Activated CD4-positive, alpha-beta T cell treated with anti-CD3 and anti-CD28 coated beads, Interleukin-2, amount 50 U/mL, for 24 hours (primary cell): ENCODE measurements around the gene NBAS.
"Not testable (repeated sequence)": the region's sequence is repeated elsewhere in the genome, so short reads cannot be mapped to it uniquely, and the experiment has no call there.

Experiments
- DNase-seq, 2 donors: peaks; one replicate each; pipeline ENCODE4 v3.0.0-alpha.2; 2020; ENCODE audit warnings: low read depth in 1 of 2, low spot score in 1 of 2

The NBAS gene

GRCh38 chr2:15480552-15480951 is 80.6 kb downstream of the NBAS start:
- DNase-seq = no peak

DNA sequence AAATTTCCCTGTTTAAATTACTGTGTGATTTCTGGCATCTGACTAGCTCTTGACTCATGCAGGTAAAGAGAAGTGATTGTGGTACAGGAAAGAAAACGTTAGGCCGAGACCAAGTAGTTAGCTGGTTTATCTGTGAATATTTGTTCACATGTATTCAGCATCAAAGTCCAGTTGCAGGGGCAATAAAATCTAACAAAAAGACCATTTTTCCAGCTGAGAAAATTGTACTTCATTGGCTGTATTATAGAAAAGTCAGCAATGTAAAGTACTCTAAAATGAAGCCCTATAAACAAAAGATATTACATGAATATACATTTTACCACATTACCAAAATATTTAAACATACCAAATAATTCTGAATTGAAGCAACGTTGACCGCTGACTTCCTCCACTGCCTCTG is 88.3 kb downstream of the NBAS start:
- no peak for DNase-seq

DNA sequence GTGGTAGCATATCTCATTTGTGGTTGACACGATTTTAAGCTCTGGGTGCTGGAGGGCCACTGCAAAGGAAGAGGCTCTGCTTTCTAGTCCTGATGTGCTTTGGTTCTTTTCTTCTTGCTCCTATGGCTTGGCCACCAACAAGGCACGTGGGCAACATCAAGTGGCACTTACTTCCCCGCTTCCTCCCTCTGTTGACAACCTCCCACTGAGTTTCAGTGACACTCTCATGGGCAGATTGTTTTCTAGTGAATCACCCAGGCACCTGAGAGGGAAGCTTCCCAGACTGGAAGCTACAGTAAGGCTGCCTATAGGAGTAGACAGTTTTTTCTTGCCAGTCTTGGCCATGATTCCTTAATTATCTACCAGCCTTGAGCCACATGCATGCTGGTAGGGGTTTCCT is 89.0 kb downstream of the NBAS start:
- DNase-seq = no peak

DNA sequence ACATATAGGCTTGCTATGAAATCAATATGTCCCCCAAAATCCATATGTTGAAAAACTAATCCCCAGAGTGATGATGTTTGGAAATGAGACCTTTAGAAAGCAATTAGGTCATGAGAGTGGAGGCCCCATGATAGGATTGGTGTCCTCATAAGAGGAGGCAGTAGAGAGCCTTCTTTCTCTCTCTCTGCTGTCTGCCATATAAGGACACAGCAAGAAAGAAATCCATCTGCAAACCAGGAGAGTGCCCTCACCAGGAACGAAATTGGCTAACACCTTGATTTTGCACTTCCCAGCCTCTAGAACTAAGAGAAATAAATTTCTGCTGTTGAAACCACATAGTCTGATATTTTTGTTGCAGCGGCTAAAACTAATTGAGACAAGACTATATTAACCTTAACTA is 89.5 kb downstream of the NBAS start:
- DNase-seq = no peak

GRCh38 chr2:15460112-15460620 is 101.0 kb downstream of the NBAS start:
- DNase-seq = no peak

- no peak for DNase-seq
Measured at GRCh38 chr2:15458277-15458676, 102.9 kb downstream of the NBAS start.

GRCh38 chr2:15457868-15458267 is 103.3 kb downstream of the NBAS start:
- DNase-seq = no peak

- no peak for DNase-seq
Measured at GRCh38 chr2:15456352-15456751, 104.8 kb downstream of the NBAS start.

DNA sequence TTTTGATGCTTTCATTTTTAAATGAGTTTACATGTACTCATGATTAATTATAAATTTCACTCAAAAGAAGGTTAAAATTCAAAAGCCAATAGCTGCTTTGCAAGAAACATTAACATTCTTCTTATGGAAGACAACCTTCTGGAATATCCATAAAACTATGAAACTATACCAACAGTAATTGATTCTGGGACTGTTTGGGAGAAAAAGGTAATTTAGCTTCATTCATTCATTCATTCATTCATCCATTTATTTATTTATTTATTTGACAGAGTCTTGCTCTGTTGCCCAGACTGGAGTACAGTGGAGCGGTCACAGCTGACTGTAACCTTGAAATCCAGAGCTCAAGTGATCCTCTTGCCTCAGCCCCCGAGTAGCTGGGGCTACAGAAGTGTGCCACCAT is 110.3 kb downstream of the NBAS start:
- no peak for DNase-seq

DNA sequence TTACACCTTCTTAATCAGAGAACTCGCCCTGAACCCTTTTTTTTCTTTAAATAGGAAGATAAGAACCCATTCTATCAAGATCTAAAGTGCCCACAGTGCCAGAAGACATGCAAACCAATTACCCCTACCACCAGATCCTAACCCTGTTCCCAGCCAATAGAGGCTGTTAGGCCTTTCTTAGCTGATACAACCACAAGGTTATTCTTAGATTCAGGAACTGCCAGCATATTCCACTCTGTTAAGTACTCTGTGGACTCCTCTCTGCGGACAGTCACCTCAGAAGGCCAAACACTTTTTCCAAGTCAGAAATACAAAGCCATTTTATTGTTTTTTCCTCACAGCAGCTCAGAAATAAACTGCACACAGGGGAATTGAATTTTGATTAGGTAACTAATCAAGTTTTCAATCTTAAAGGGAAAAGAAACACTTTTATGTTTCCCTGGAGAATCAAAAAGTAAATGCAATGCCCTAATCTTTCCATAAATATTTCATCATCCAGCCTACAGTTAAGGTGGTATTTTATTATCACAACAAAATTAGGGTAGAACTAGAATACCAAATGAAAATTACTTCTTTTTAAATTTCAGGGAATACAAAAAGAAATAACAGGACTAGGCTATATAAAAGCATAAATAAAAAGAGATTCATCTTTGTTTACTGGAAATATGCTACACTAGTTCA is 111.4 kb downstream of the NBAS start:
- DNase-seq = no peak

DNA sequence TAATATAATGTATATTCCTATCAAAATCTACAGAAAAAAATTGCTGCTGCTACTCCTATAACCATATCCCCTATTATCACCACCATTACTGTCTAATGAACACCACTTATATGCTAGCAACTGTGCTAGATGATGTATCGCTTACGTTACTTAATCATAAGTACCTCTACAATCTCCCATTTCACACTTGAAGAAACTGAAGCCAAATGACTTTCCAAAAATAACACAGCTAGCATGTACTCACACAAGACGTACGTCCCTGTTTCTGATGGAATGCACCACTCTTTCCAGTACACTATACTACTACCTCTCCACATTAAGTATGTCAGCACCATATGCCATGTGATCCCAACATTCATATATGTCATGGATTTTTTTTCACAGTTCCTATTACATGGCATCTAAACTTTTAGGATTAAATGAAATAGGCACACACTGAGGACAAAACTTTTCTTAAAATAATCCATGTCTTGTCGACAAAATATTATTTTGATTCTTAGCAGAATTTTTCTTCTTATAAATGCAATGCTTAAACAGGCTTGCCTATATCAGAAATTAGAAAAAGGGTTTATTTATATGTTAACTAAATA is 112.8 kb downstream of the NBAS start:
- no peak for DNase-seq

DNA sequence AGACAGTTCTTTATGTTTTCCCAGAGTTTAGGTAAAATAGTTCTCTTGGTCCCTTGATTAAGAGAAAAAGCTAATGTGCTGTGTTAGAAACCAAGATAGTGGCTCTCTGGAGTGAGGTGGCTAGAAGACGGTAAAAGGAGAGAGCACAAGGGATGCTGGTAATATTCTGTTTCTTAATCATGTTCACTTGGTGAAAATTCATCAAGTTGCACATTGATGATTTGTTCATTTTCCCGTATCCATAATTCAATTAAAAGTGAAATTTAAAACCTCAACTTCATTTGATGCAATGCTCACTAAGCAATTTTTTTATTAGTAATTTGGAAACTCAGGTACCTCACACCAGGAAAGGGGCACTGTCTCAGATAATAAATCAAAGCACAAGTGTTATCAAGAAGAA is 113.8 kb downstream of the NBAS start:
- no peak for DNase-seq

DNA sequence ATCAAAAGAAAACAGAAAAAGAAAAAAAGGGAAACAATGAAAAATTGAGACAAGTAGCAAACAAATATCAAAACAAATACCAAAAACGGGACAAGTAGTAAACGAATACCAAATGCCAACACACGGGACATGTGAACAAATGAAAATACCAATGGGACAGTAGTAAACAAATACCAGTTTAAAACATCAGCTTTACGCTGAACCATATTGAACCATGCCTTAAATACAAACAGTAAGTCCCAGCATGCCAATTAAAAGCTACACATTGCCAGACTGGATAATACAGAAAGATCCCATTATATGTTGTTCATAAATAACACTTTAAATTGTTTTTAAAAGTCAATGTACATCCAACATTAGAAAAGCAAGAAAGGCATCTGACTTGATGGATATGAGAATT is 114.2 kb downstream of the NBAS start:
- DNase-seq = no peak

GRCh38 chr2:15445891-15446562 is 115.1 kb downstream of the NBAS start:
- no peak for DNase-seq

DNA sequence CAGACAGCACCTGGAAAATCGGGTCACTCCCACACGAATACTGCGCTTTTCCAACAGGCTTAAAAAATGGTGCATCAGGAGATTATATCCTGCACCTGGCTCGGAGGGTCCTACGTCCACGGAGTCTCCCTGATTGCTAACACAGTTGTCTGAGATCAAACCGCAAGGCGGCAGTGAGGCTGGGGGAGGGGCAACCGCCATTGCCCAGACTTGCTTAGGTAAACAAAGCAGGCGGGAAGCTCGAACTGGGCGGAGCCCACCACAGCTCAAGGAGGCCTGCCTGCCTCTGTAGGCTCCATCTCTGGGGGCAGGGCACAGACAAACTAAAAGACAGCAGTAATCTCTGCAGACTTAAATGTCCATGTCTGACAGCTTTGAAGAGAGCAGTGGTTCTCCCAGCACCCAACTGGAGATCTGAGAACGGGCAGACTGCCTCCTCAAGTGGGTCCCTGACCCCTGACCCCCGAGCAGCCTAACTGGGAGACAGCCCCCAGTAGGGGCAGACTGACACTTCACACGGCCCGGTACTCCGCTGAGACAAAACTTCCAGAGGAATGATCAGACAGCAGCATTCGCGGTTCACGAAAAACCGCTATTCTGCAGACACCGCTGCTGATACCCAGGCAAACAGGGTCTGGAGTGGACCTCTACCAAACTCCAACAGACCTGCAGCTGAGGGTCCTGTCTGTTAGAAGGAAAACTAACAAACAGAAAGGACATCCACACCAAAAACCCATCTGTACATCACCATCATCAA is 121.2 kb downstream of the NBAS start:
- DNase-seq = not testable (repeated sequence)

- DNase-seq = not testable (repeated sequence)
Measured at GRCh38 chr2:15439366-15439765, 121.8 kb downstream of the NBAS start.

GRCh38 chr2:15436195-15436594 is 124.9 kb downstream of the NBAS start:
- DNase-seq = no peak

GRCh38 chr2:15435474-15435873 is 125.7 kb downstream of the NBAS start:
- no peak for DNase-seq

- no peak for DNase-seq
Measured at GRCh38 chr2:15432642-15433256, 128.4 kb downstream of the NBAS start.

DNA sequence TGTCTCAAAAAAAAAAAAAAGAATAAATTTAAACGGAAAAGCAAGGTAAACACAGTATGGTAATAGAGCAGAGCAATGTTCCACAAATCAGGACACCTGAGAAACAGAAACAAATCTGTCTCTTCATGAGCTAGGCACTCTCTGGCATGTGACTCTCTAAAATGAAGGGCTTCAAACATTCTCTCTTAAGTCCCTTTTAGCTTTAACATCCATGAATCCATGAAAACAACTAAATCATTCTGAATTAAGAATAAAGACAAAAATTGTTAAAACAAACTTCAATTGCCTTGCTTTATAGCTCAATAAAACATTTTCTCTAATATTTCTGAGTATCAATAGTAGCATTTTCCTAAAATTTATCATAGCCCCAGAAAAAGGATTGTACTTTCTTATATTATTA is 132.1 kb downstream of the NBAS start:
- no peak for DNase-seq

DNA sequence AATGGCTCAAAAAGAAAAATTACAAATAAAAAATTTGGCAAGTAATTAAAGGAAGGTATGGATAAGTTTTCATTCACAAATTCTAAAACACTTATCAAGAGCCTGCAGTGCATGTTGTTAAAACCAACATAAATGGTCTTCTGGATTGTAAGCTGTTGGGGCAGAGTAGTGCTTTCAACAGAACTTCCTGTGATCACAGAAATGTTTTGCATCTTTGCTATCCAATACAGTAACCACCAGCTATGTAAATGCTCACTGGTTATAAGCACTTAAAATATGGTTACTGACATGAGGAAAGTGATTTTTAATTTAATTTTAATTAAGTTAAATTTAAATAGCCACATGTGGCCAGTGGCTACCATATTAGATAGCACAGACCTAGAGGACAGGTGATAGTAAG is 133.1 kb downstream of the NBAS start:
- DNase-seq = no peak
